Measurements from ENCODE around the gene ZNF182. TPM values are rescaled to one million over a fixed set of nuclear protein-coding genes. Genes with fewer than 3 reads are reported as not detected.
"Not testable (repeated sequence)": the region's sequence is repeated elsewhere in the genome, so short reads cannot be mapped to it uniquely, and the experiment has no call there.

The ZNF182 gene
- total RNA-seq, 1 donor = 4.3 TPM

- no peak for DNase-seq (ENCODE audit: low read depth)
- H3K4me3 ChIP-seq (ENCODE audit: low read depth, low read length) = no peak overlapping the region
- no peak for TF ChIP-seq CTCF (IDR thresholded peaks at IDR 0.05; ENCODE audit: insufficient read depth, low read depth, low read length)
Measured at GRCh38 chrX:47941423-47941822, 62.4 kb downstream of the ZNF182 start.

- no peak for DNase-seq (ENCODE audit: low read depth)
- TF ChIP-seq CTCF (IDR thresholded peaks at IDR 0.05; ENCODE audit: insufficient read depth, low read depth, low read length) = no peak
- H3K4me3 ChIP-seq (ENCODE audit: low read depth, low read length) = no peak overlapping the region
Measured at GRCh38 chrX:47940448-47940847, 63.3 kb downstream of the ZNF182 start.

- DNase-seq (ENCODE audit: low read depth) = no peak
- H3K4me3 ChIP-seq (ENCODE audit: low read depth, low read length) = no peak overlapping the region
- no peak for TF ChIP-seq CTCF (IDR thresholded peaks at IDR 0.05; ENCODE audit: insufficient read depth, low read depth, low read length)
Measured at GRCh38 chrX:47936940-47937317, 66.9 kb downstream of the ZNF182 start.

- no peak for DNase-seq (ENCODE audit: low read depth)
- TF ChIP-seq CTCF (IDR thresholded peaks at IDR 0.05; ENCODE audit: insufficient read depth, low read depth, low read length) = no peak
- H3K4me3 ChIP-seq (ENCODE audit: low read depth, low read length) = peak overlapping the region; percentile 35
Measured at GRCh38 chrX:47936224-47936939, 67.4 kb downstream of the ZNF182 start.

DNA sequence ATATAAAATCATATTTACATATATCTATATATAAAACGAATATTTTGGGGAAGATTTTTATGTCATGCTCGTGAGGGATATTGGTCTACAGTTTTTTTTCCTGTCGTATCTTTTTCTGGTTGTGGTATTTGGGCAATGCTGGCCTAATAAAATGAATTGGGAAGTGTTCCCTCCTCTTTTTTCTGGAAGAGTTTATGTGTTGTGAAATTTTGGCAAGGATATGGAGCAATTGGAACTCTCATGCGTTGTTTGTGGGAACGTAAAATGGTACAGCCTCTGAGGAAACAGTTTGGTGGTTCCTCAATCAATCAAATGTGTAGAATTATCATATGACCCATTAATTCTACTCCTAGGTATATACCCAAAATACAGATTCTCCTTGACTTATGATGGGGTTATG lies 69.8 kb downstream of the ZNF182 start:
- H3K4me3 ChIP-seq (ENCODE audit: low read depth, low read length) = no peak overlapping the region
- no peak for DNase-seq (ENCODE audit: low read depth)
- no peak for TF ChIP-seq CTCF (IDR thresholded peaks at IDR 0.05; ENCODE audit: insufficient read depth, low read depth, low read length)

- not testable (repeated sequence) for H3K4me3 ChIP-seq (ENCODE audit: low read depth, low read length); DNase-seq (ENCODE audit: low read depth)
Measured at GRCh38 chrX:47931970-47932369, 71.8 kb downstream of the ZNF182 start.

DNA sequence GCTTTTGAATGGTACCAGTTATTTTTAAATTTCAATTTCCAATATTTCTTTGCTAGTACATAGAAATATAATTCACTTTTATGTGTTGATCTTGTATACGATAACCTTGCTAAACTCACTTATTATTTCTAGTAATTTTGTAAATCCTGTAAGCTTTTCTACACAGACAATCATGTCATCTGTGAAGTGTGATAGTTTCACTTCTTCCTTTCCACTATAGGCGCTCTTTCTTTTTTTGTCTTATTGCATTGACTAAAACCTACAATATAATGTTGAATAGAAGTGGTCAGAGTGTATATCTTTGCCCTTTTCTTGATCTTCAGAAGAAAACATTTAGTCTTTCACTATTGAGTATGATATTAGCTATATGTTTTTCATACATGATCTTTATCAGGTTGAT lies 76.6 kb downstream of the ZNF182 start:
- no peak for DNase-seq (ENCODE audit: low read depth)
- no peak overlapping the region for H3K4me3 ChIP-seq (ENCODE audit: low read depth, low read length)
- no peak for TF ChIP-seq CTCF (IDR thresholded peaks at IDR 0.05; ENCODE audit: insufficient read depth, low read depth, low read length)

Other genes starting within 250 kb of the ZNF182 start
- 6.8 and 9.1 TPM in 2 replicates for gene ZNF81, start 167.1 kb downstream of the ZNF182 start, total RNA-seq
- not detected in 2 replicates for gene SPACA5, start 3.0 kb upstream of the ZNF182 start, total RNA-seq
- 0.32 and 3.0 TPM in 2 replicates for gene ZNF630, start 67.7 kb upstream of the ZNF182 start, total RNA-seq
- gene SPACA5B, start 126.6 kb upstream of the ZNF182 start, total RNA-seq = not detected in 2 replicates
- not detected in 2 replicates for gene SSX5, start 192.8 kb upstream of the ZNF182 start, total RNA-seq